GM12878 (cell line): Measurements from ENCODE around the gene USP15. TPM values are rescaled to one million over a fixed set of nuclear protein-coding genes. Genes with fewer than 3 reads are reported as not detected.
A peak's percentile ranks its signal among the peaks of the same experiment; 100 is the strongest.

Experiments used
- ATAC-seq: fragments of 200-7000 bp; cut with Tn5 transposase; 3 replicates; pipeline ENCODE4 v1.9.1; 2020; ENCODE audit warnings: mild to moderate bottlenecking, moderate library complexity
- BruUV-seq: library from RNA; stranded (reverse); fragments of 400-500 nt; replicated peaks from 2 replicates; lab custom pipeline; 2021; lab: Mats Ljungman, UMichigan
- CTCF ChIA-PET: fragments of 300-600 bp; sonication (Branson Sonifier 250); formaldehyde crosslinking; extraction: SDS; loops from one replicate; lab custom pipeline; 2021; ENCODE audit warnings: inconsistent platforms; lab: Yijun Ruan, JAX
- POLR2A ChIA-PET: fragments of 350-600 bp; formaldehyde crosslinking; extraction: SDS; loops from one replicate; lab custom pipeline; 2021; ENCODE audit warnings: inconsistent platforms; lab: Charles Lee
- RAD21 ChIA-PET: fragments of 300-600 bp; sonication (Branson Sonifier 250); formaldehyde crosslinking; loops from one replicate; lab custom pipeline; 2023; ENCODE audit warnings: antibody characterized with exemption; ENCODE audit not compliant: unreplicated experiment; lab: Charles Lee
- SMC1A ChIA-PET: fragments of 300-600 bp; sonication (Branson Sonifier 250); formaldehyde crosslinking; loops from one replicate; lab custom pipeline; 2023; ENCODE audit not compliant: unreplicated experiment, uncharacterized antibody; lab: Charles Lee
- DNase-seq: peaks from one replicate; pipeline ENCODE4 v3.0.0-alpha.2; 2011; ENCODE audit warnings: low read depth, low spot score
- FAIRE-seq: peaks from 3 replicates; lab custom pipeline; 2011; peaks lifted over from hg19 to GRCh38; lab: Jason Lieb, UNC
- H2AFZ ChIP-seq: 2 replicates; pipeline ENCODE4 v1.6.0; 2011; ENCODE audit warnings: low read depth, low read length, control low read depth; ENCODE audit not compliant: control insufficient read depth
- H3K27ac ChIP-seq: 2 replicates; pipeline ENCODE4 v1.5.1; 2011; ENCODE audit warnings: control low read depth; ENCODE audit not compliant: control insufficient read depth, insufficient read depth
- H3K27me3 ChIP-seq, 2 experiments: replicated peaks in 1 of 2; 2 replicates each; pipeline versions ENCODE4 v1.6.0 to v1.6.1; 2011; ENCODE audit warnings: low read length in 1 of 2; ENCODE audit not compliant: control insufficient read depth in 2 of 2, insufficient read depth in 2 of 2
- H3K36me3 ChIP-seq, 2 experiments: 2 replicates each; pipeline ENCODE4 v1.5.1; 2011; ENCODE audit warnings: low read length in 1 of 2; ENCODE audit not compliant: control insufficient read depth in 2 of 2, insufficient read depth in 2 of 2
- H3K4me1 ChIP-seq: 2 replicates; pipeline ENCODE4 v1.6.1; 2011; ENCODE audit warnings: mild to moderate bottlenecking, low read length, moderate library complexity, mixed read lengths; ENCODE audit not compliant: control insufficient read depth, insufficient read depth
- H3K4me2 ChIP-seq: 2 replicates; pipeline ENCODE4 v1.6.0; 2011; ENCODE audit warnings: control low read depth; ENCODE audit not compliant: control insufficient read depth, insufficient read depth
- H3K4me3 ChIP-seq: fragments of 200-600 bp; sonication (generic); 2 replicates; pipeline ENCODE4 v1.5.1; 2016
- H3K79me2 ChIP-seq: 2 replicates; pipeline ENCODE4 v1.6.0; 2011; ENCODE audit warnings: low read length; ENCODE audit not compliant: control insufficient read depth, insufficient read depth
- H3K9ac ChIP-seq: 2 replicates; pipeline ENCODE4 v1.8.0; 2011; ENCODE audit warnings: low read length, control low read depth, mixed read lengths; ENCODE audit not compliant: control insufficient read depth, insufficient read depth
- H3K9me3 ChIP-seq: replicated peaks from 3 replicates; pipeline ENCODE4 v1.5.1; 2011; ENCODE audit warnings: mild to moderate bottlenecking, low read length; ENCODE audit not compliant: control insufficient read depth, insufficient read depth
- H4K20me1 ChIP-seq: 2 replicates; pipeline ENCODE4 v1.6.0; 2011; ENCODE audit not compliant: control insufficient read depth, insufficient read depth
- ATF7 ChIP-seq: fragments of 450-650 bp; IDR thresholded peaks from 2 replicates; pipeline ENCODE4 v1.6.1; 2016; ENCODE audit warnings: low read depth, mild to moderate bottlenecking
- HCFC1 ChIP-seq: fragments of 150-350 bp; IDR thresholded peaks from 2 replicates; pipeline ENCODE4 v1.6.1; 2014; ENCODE audit warnings: low read length
- PRDM15 ChIP-seq: fragments of 450-650 bp; formaldehyde crosslinking; IDR thresholded peaks from 2 replicates; pipeline ENCODE4 v1.4.0; 2020; ENCODE audit warnings: mild to moderate bottlenecking, moderate library complexity
- RB1 ChIP-seq: fragments of 450-650 bp; formaldehyde crosslinking; IDR thresholded peaks from 2 replicates; pipeline ENCODE4 v1.6.1; 2017; ENCODE audit warnings: mild to moderate bottlenecking, borderline replicate concordance
- WRNIP1 ChIP-seq: IDR thresholded peaks from 2 replicates; pipeline ENCODE4 v1.6.1; 2011; ENCODE audit warnings: low read depth, low read length, improper control_type of control experiment, borderline replicate concordance
- WGBS: methylation state at CpG from one replicate; pipeline ENCODE4 v1.1.6; 2016; ENCODE audit warnings: low lambda C conversion rate; ENCODE audit not compliant: insufficient replicate concordance, insufficient coverage; ENCODE audit errors: missing lambda C conversion rate; 5-methylcytosine and 5-hydroxymethylcytosine counted together
- in situ Hi-C: fragments of 300-500 bp; cut with MboI; formaldehyde crosslinking; loops from 9 replicates; pipeline ENCODE4 v1.14.3; 2018; ENCODE audit warnings: mixed read lengths
- intact Hi-C: fragments of 100-400 bp; cut with micrococcal nuclease; formaldehyde crosslinking; loops from one replicate; pipeline ENCODE4 v1.14.2; 2022; ENCODE audit not compliant: unreplicated experiment
- polyA plus RNA-seq, 11 experiments: library from polyadenylated mRNA; depleted of rRNA in 4 of 11; unstranded in 6 of 11; stranded (reverse) in 5 of 11; fragments of >200 nt; fragmentation: Nextera tagmentation in 4 of 11; fragmentation: Illumina TruSeq in 1 of 11; extraction: Ambion mirVana in 4 of 11; extraction: Trizol in 1 of 11; gene quantifications; 1 replicate in 1 of 11; 2 replicates in 10 of 11; pipeline versions ENCODE4 v1.2.1 to v1.2.3, GENCODE V29; 2011 to 2016; ENCODE audit warnings: inconsistent platforms in 2 of 11, missing spikeins in 2 of 11, low read depth in 1 of 11
- total RNA-seq, 4 experiments: library from RNA; depleted of rRNA in 3 of 4; stranded (reverse); fragments of >200 nt in 3 of 4; fragmentation: Illumina TruSeq in 1 of 4; extraction: Trizol in 1 of 4; gene quantifications; 2 replicates each; pipeline versions ENCODE4 v1.2.1 to v1.2.3, GENCODE V29; 2013 to 2021

USP15 gene
- total and polyA plus RNA-seq, 10 of the 15 experiments (the other 5 are each of a cell fraction or from before 2014, with no cell fraction given), result 57.6 to 101 (median 90.2) TPM

- no peaks in the 10 kb centered on the region for H4K20me1 ChIP-seq
- H3K27ac ChIP-seq, result no peak overlapping the region
- no peak overlapping the region for H3K4me3 ChIP-seq
- DNase-seq, result no peak
- TF ChIP-seq WRNIP1 (no peak), PRDM15 (no peak), HCFC1 (no peak)
- BruUV-seq, result no TSS peak
- H3K4me1 ChIP-seq, result no peaks in the 10 kb centered on the region
- no peaks in the 10 kb centered on the region; the same call in none of the 2 replicates for H3K79me2 ChIP-seq
- ChIA-PET SMC1A (interaction anchor here (0.7 to 2.0 kb wide), 4 partner anchors 9 to 121 kb away, joined by 3 to 8 read pairs (median 3); no protein-coding TSS in a partner anchor), RAD21 (no interaction called here), POLR2A (no interaction called here), CTCF (no interaction called here)
- no peaks in the 10 kb centered on the region for H3K9me3 ChIP-seq
- H3K27me3 ChIP-seq, result no peaks in the 10 kb centered on the region
- no peak overlapping the region for H3K9ac ChIP-seq
- no peak overlapping the region for H2AFZ ChIP-seq
- intact Hi-C loops, result no loop called here
- ATAC-seq, result no peak
- peaks cover 0 to 3% of the 10 kb centered on the region in 2 experiments; a peak in 1 of 4 replicates for H3K36me3 ChIP-seq
- H3K4me2 ChIP-seq, result no peak overlapping the region
- 98% methylated on average over 2 of the region's 2 CpGs for WGBS
- FAIRE-seq, result no peak
- in situ Hi-C loops, result no loop called here
These were observed 111.9 kb downstream of the USP15 start for GRCh38 chr12:62372134-62372533.

- FAIRE-seq (no peak), DNase-seq (no peak)
- Histone ChIP-seq H3K4me3 (no peak overlapping the region), H2AFZ (no peak overlapping the region), H3K4me1 (no peaks in the 10 kb centered on the region), H3K9ac (no peak overlapping the region), H3K27me3 (no peaks in the 10 kb centered on the region), H3K27ac (no peak overlapping the region), H3K36me3 (peaks cover 0 to 3% of the 10 kb centered on the region in 2 experiments; a peak in 1 of 4 replicates), H3K4me2 (no peak overlapping the region), H3K9me3 (no peaks in the 10 kb centered on the region)
- in situ Hi-C loops (no loop called here), intact Hi-C loops (no loop called here)
- WGBS, result 96% methylated on average over 1 of the region's 1 CpG
- no TSS peak for BruUV-seq
- ChIA-PET CTCF (no interaction called here), SMC1A (interaction anchor here (2.0 kb wide), 1 partner anchor 8 kb away, joined by 8 read pairs; no protein-coding TSS in a partner anchor)
- TF ChIP-seq ATF7, result 0 out of 2 replicates have a peak, but pooled peaks have one; percentile 15
- no peak for TF ChIP-seq RB1
- TF ChIP-seq, all 136 proteins: peak for 1
- no peak for ATAC-seq
- Histone ChIP-seq H3K79me2 (no peaks in the 10 kb centered on the region; the same call in none of the 2 replicates), H4K20me1 (no peaks in the 10 kb centered on the region)
- POLR2A ChIA-PET, result no interaction called here
- RAD21 ChIA-PET, result no interaction called here
These were observed 112.6 kb downstream of the USP15 start for GRCh38 chr12:62372825-62373224.
